Right ventricle myocardium inferior (tissue), 1 donor: Measurements from ENCODE around the gene SNRNP48. TPM values are rescaled to one million over a fixed set of nuclear protein-coding genes. Genes with fewer than 3 reads are reported as not detected.

ENCODE experiments used
- ATAC-seq: fragments of 200-7000 bp; cut with Tn5 transposase; one replicate; pipeline ENCODE4 v1.9.1; 2020; ENCODE audit warnings: mild to moderate bottlenecking, moderate library complexity
- DNase-seq: peaks from one replicate; pipeline ENCODE4 v3.0.0; 2021; ENCODE audit errors: missing footprints
- intact Hi-C: fragments of 100-400 bp; cut with DNase I; formaldehyde crosslinking; loops from one replicate; pipeline ENCODE4 v1.11.0; 2022
- total RNA-seq: library from RNA; stranded (reverse); fragmentation: NEBNext Ultra II Directional; extraction: Animal tissue kit (Norgen Biotek cat#: 25700); gene quantifications from one replicate; pipeline ENCODE4 v1.2.1, GENCODE V29; 2021
- donor health status: DM: no; HTN: yes; CAD: no; lungs with severe emphysema.

SNRNP48 gene
- total RNA-seq, 1 donor from 2014 or later, result 16.2 TPM

DNA sequence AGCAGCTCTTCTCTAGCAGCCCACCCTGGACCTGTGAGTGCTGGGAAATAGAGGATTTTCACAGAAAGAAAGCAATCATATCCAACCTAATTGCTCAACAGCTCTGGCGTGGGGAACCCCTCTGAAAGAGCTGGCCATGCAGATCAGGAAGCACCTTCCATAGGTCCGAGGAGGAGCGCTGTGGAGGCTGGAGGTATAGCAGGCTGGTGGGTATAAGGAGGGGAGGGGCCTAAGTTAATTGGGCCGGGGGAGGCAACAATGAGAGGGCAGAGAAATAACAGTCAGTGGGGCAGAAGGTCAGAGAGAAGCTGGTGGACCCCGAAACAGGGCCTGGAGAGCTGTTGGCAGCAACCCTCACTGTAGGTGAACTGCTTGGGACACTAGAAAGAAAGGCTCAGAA, 40.8 kb downstream of the SNRNP48 start:
- ATAC-seq, result no peak
- DNase-seq, result no peak
- intact Hi-C loops, result no loop called here

DNA sequence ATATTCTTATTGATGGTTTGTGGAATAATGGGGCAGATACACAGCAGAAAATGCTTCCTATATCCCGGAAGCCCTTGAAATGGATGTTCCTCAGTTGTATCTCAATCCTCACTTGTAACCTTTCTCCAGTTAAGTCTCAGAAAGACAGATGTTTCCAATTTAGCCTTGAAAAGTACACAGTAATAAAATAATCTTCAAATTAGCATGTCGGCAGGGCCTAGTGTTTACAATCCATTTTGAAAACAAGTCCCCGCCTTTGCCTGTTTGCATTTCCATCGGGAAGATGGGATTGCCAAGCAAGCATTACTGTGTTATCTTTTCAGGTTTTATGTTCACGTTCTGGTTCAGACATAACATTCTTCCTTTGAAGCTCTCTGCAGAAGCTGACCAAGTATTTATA, 41.5 kb downstream of the SNRNP48 start:
- ATAC-seq (no peak), DNase-seq (no peak)
- intact Hi-C loops, result no loop called here

DNA sequence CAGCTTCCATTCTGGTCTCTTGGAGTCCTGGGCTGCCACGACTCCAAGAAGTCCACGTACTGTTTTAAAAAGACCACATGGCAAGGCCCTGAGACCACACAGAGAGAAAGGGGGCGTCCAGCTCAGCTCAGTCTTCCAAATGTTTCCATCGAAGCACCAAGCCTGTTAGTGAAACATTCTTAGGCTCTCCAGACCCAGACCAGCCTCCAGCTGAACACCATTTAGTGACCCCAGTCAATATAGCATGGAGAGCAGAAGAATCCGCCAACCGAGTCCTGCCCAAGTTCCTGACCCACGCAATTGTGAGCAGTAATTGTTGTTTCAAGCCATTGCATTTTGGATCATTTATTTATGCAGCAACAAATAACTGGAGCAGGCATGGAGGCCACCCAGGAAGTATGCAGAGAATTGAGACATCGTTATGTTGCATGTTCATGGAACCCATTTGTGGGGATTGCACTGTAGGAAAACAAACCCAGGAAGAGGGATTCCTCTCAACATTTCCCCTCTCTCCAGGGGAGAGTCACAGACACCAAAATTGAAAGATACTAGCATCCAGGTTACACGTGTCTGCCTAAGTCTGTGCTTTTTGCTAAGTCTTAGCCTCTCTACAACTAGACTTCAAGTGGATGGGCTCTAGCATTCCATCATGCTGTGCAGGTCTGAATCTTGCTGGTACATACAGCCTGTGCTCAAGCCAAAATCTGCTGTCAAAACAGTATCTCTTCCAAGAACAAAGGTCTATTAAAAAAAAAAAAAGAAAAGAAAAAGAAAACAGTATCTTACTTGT, 42.7 kb downstream of the SNRNP48 start:
- intact Hi-C loops, result no loop called here
- DNase-seq (no peak), ATAC-seq (no peak)

DNA sequence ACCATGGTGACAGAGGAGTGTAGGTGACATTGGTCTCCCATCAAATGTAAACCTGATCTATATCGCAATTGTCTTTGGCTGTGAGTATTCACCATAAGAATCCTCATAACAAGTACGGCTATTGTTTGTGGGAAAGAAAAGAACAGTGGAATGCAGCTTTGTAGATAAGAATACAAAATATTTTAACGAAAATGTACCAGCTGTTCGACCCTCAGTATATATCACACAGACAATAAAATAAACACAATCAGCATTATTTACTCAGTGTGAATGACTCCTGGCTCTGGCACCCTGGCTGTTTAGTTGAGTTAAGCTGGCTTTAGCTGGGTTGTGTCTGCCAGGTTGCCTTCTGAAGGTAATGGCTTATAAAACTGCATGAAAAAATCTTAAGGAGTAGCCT, 43.4 kb downstream of the SNRNP48 start:
- no peak for DNase-seq
- intact Hi-C loops, result no loop called here
- no peak for ATAC-seq

DNA sequence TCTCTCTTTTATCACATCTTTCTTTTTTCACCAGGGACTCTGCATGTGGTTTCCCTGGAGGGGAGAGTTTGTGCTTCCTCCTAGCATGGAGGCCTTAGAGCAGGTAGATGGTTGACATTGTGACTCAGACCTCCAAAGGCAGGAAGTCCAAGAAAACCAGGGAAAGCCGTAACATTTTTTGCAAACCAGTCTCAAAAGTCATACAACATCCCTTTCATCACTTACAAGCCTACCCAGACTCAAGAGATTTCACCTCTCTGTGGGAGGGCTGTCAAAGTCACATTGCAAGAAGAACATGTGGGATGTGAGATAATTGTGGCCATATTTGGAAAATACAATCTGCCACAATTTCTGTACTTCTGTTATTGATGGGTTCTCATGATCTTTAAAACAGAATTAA, 46.2 kb downstream of the SNRNP48 start:
- no peak for ATAC-seq
- no peak for DNase-seq
- intact Hi-C loops, result no loop called here

DNA sequence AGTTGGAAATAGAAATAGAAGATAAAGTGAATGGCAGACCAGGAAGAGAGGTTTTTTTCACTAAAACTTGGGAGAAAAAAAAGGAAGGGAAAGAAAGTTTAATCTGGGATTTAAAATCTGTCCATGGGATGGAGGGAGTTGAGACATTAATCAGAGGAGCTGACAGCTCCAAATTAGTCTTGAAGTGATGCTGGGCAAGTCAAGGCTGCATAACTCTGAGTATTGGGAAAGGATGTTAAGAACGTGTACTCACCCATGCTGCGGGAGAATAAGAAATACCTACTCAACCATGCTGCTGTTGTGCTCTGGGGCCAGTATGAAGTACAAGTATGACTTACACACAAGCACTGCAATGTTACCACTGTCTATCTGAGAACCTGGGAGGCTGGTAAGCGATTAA, 47.5 kb downstream of the SNRNP48 start:
- ATAC-seq, result no peak
- intact Hi-C loops, result no loop called here
- no peak for DNase-seq

DNA sequence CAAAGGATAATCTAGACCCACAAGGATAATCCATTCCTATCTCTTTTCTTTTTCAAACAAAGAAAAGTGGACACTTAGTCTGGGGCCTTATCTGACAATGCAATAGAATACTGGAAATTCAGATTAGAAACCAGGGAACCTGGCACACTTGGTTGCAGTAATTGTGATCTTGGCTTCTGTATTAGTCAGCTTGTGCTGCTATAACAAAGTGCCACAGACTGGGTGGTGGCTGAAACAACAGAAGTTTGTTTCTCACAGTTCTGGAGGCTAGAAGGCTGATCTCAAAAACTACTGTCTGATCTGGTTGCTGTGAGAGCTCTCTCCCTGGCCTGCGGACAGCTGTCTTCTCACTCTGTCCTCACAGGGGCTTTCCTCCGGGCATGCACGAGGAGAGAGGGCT, 49.4 kb downstream of the SNRNP48 start:
- ATAC-seq, result no peak
- DNase-seq, result no peak
- intact Hi-C loops, result no loop called here

DNA sequence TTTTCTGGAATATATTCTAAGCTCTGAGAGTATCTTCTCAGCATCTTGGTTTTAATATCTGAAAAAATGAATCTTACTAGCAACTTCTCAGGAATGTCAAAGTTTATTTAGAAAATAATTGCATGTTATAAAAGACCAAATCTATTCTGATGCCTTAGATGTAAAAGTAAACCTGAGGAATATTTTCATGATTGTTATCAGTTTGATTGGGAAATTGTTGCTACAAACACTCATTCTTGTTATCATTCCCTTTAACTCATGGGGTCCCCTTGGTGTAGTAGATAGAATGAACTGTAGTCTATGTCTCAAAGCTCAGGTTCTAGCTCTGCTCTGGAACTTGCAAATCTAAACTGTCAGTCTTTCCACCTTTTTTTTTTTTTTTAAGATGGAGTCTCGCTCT, 50.0 kb downstream of the SNRNP48 start:
- intact Hi-C loops, result no loop called here
- no peak for ATAC-seq
- no peak for DNase-seq

DNA sequence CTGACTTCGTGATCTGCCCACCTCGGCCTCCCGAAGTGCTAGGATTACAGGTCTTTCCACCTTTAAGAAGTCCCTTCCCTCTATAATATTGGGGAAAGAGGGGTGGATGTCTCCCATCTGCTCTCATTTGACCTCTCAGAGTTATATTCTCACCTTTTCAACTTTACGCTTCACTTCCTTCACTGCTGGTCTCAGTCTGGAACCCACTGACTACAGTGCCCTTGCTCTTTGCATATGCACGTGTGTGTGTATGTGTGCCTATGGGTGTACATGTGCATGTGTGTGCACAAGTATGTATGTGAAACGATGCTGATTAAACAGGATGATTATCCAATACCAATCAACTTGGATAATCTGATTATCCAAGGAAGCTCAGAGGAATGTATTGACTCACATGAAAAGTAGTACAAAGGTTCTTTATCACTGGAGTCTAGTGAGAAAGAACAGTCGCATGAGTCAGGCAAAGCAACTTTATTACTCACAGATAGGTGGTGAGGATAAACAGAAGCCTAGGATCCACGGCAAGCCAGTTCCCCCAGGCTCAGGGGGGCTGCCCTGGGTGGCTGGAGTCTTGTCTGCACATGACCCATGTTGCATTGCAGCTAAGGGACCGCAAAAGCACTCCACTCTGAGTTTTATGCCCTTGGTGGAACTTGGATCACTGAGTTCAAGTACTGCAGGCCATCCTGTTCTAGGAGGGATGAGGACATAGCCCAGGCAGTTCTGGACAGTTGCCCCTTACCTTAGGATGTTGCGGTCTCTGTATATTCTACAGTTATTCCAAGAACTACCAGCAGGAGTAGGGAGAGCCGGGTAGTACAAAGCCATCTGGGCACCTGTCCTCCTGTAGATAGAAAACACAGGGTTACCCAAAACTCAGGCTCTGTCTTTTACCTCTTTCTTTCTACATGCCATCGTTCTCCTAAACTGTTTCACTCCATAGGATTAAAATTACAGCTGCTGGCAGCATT, 50.9 kb downstream of the SNRNP48 start:
- DNase-seq (no peak), ATAC-seq (no peak)
- intact Hi-C loops, result no loop called here

DNA sequence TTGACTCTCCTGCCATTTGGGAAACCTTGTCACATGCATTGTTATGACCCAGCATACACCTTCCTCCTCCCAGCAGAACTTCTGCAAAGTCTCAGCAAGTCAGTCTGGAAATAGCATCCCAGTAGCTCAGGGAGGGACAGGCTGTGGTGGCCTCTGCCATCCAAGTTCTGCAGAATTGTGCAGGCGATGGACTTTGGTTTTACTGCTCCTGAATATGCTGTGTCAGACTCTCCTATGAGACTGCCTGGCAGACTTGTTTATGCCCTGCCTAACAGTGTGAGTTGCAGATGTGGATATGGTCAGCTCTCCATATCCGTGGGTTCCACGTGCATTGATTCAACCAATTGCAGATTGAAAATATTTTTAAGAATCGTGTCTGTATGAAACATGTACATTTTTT, 52.8 kb downstream of the SNRNP48 start:
- intact Hi-C loops, result no loop called here
- DNase-seq (no peak), ATAC-seq (no peak)

DNA sequence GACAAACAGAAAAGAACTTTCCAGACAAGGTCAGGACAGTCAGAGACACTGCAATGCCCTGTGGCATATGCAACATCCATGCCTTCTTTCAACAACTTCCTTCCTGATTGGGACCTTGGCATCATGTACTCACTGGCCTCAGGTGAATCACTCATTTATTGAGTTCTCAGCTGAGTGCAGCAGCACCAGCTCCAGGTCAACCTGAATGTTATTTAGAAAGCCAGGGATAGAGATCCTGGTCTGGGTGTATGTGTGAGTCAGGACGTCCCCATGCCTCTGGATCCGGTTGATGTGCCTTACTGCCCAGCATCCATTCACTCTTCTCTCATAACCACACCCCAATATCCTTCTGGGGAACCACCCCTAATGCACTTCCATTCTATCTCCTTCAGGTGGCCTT, 54.4 kb downstream of the SNRNP48 start:
- intact Hi-C loops, result no loop called here

DNA sequence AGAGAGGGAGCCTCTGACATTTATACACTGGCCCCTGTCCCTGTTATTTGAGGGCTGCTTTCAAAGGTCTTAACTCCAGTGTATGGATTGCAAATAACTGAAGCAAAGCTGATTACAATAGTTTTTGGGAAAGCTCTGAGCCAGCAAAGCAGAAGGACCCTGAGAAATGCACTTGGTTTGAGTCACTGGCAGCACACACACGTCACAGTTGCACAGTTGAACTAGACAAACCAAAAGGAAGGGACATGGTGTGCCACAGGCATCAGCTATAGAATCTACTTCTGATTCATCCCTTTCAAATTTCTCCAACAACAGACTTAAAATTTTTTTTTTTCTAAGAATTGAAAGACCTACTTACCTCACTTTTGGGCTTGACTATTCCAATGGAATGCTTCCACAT, 56.4 kb downstream of the SNRNP48 start:
- ATAC-seq (no peak), DNase-seq (no peak)
- intact Hi-C loops, result no loop called here

More for the DNA sequence above, 54.4 kb downstream of the SNRNP48 start:
- no peak for ATAC-seq
- no peak for DNase-seq

DNA sequence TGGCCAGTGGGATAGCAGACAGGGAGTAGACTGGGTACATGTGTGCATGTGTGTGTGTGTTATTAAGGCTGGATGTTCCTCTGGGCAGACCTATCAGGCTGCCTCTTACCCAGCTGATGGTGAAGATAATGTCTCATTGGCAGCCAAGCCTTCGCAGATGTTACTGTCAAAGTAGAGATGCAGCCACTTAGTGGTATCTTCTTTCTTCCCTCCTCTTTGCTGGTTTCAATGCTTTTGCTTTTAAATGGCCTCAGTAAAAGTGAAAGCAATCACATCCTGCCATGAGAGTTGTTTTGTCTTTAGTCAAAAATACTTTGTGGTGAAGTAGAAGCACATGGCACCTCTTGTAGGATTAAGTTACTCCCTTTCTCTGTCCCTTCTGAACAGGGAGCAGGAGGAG, 57.5 kb downstream of the SNRNP48 start:
- ATAC-seq (no peak), DNase-seq (no peak)
- intact Hi-C loops, result no loop called here

DNA sequence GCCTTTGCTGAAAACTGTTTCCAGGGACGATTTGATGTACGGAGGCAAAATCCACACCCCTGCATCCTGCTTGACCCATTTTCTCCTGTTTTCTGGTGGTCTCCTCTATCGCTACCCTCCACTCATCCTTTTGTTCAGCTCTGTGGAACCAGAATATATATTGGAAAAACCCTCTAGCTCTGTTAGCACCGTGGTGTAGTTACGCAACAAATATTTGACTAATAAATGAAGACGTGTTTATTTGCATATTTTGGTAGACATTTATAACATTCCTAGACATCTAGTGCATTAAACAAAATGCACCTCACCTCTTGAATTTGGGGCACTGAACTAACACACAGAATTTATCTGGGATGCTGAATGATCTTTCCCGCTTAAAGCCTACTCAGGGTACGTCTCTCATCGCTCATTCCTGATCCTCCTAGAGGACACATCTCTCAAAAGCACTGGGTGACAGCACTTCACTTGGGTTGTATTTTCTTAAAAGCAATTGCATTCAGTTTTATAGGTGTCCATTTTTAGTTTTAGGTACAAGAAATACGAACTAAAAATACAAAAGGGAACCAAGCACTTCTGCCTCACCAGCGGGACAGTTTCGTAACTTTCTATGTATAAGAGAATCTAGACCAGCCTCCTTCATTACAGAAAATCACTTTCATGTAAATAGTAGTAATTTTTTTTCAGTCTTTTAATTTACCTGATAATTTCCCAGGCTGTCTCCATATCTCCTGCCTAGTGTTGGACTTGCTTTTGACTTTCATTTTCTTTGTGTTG, 59.2 kb downstream of the SNRNP48 start:
- ATAC-seq, result no peak
- intact Hi-C loops, result no loop called here
- no peak for DNase-seq

DNA sequence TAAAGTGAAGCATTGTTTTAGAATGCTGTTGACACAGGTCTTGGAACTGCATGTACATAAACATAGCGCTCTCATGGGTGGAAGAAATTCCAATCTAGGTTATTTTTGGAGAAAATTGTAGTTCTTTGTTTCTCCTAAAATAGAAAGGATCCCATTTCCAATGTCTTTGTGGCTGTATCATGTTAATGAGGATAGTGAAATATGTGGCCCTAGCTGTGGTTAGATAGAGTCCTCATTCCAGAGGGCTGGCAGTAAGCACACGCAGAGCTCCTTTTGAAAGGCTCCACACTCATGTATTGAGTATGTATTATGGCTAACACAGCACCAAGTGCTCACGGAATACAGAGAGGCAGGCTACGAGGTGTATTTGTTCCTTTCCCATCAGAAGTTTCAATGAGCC, 60.9 kb downstream of the SNRNP48 start:
- DNase-seq (no peak), ATAC-seq (no peak)
- intact Hi-C loops, result no loop called here

DNA sequence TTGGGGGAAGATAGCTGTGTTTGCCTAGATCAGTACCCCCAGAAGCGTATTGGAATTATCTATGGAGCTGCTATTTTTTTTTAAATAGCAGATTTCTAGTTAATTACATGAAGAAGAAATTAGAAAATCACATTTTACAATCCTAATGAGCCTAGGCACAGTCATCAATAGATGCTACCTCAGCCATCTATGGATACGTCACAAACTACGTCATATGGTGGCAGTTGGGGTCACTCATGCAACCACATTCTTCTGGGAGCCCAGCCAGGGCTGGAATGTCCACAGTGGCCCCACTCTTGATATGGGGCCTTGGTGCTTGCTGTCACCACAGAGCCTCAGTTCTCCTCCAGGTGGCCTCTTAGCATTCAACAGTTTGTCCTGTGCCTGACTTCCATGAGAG, 63.0 kb downstream of the SNRNP48 start:
- ATAC-seq (no peak), DNase-seq (no peak)
- intact Hi-C loops, result no loop called here

DNA sequence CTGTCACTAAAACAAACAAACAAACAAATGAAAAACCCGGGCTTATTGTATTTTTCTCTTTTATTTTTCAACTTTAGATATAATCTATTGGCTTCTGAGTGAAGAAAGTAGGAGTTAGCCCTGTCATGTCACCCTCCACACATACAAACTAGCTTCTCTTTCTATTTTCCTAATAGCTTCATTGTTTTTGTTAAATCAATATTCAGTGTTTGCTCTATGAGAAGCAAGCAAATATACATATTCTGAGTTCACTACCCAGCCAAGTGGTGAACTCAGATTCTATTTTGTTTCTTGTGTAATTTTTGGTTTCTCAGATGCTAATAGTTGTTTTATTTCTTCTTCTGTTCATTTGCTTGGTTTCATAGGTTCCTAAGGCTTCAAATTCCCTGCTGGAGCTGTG, 66.4 kb downstream of the SNRNP48 start:
- intact Hi-C loops, result no loop called here
- ATAC-seq, result no peak

DNA sequence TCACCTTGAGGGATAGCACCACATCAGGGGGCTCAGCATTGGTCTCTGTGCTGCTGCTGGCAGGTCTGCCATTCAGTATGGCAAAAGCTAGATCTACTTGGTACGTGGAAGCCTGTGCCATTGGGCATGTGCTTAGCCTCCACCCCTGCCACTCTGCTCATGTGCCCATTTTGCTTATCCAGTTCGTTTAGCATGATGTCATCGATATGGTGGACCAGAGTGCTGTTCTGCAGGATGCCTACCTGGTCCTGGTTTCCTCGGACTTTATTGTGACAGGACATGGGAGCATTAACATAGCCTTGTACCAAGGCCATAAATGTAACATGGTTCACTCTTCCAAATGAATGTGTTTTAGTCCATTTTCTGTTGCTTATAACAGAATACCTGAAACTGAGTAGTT, 68.5 kb downstream of the SNRNP48 start:
- no peak for ATAC-seq
- no peak for DNase-seq
- intact Hi-C loops, result no loop called here

More for the DNA sequence above, 66.4 kb downstream of the SNRNP48 start:
- DNase-seq, result no peak

DNA sequence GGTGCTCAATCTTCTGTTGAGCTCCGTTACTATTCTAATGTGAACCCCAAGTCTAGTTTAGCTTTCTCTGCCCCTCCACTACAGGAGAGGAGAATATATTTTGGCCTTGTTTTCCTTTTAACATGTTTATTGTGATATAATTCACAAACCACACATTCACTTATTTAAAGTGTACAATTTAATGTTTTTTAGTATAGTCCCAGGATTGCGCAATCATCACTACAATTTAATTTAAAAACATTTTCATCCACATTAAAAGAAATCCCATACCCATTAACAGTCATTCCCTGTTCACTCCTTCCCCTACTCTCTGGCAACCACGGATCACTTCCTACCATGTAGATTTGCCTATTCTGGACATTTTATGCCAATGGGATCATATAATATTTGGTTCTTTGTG, 71.4 kb downstream of the SNRNP48 start:
- no peak for ATAC-seq
- intact Hi-C loops, result no loop called here

More for the DNA sequence above, 71.4 kb downstream of the SNRNP48 start:
- no peak for DNase-seq
